NCI-H1092 treated with DMSO at 0.1 percent for 48 hours (cell line): ENCODE measurements around the gene AMIGO3.
"Not testable (repeated sequence)": the region's sequence is repeated elsewhere in the genome, so short reads cannot be mapped to it uniquely, and the experiment has no call there.

Experiments used
- DNase-seq: peaks from one replicate; lab custom pipeline; 2025; lab: John Stamatoyannopoulos, UW

Gene AMIGO3

GRCh38 chr3:49719214-49719884 is at the start of gene AMIGO3:
TSS of gene AMIGO3 (minus strand) at chr3:49719684. CDS start at chr3:49719465, 219 bp downstream.
- DNase-seq = peak; percentile 80

- no peak for DNase-seq
Measured at GRCh38 chr3:49763981-49764380, 44.5 kb upstream of the AMIGO3 start.

DNA sequence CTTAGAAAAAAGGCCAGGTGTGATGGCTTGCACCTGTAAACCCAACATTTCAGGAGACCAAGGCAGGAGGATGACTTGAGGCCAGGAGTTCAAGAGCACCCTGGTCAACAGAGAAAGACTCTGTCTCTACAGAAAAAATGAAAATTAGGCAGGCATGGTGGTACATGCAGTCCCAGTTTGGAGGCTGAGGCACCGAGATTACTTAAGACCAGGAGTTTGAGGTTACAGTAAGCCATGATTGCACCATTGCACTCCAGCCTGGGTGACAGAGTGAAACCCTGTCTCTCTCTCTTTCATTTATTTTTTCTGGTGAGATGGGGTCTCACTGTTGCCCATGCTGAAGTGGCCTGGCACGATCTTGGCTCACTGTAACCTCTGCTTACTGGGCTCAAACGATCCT is 42.2 kb upstream of the AMIGO3 start:
- no peak for DNase-seq

- DNase-seq = no peak
Measured at GRCh38 chr3:49759226-49759625, 39.7 kb upstream of the AMIGO3 start.

GRCh38 chr3:49757197-49757596 is 37.7 kb upstream of the AMIGO3 start:
- no peak for DNase-seq

- no peak for DNase-seq
Measured at GRCh38 chr3:49756036-49756435, 36.6 kb upstream of the AMIGO3 start.

- no peak for DNase-seq
Measured at GRCh38 chr3:49754536-49754935, 35.1 kb upstream of the AMIGO3 start.

- no peak for DNase-seq
Measured at GRCh38 chr3:49751501-49751900, 32.0 kb upstream of the AMIGO3 start.

DNA sequence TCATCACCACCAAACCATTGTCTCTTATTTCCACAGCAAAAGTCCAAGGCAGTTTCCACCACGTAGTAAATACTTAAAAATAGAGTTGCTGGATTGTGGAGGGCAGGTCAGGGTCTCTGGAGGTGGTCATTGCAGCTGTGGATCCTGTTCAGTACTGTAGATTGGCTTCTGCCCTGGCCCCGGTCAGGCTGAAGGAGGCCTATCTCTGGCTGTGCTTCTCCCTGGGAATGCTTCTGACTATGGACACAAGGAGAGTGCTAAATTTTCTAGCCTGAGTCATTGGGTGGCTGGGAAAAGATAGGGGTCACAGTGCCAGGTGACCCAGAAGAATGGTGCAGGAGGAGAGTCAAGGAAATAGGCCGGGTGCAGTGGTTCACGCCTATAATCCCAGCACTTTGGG is 30.6 kb upstream of the AMIGO3 start:
- no peak for DNase-seq

DNA sequence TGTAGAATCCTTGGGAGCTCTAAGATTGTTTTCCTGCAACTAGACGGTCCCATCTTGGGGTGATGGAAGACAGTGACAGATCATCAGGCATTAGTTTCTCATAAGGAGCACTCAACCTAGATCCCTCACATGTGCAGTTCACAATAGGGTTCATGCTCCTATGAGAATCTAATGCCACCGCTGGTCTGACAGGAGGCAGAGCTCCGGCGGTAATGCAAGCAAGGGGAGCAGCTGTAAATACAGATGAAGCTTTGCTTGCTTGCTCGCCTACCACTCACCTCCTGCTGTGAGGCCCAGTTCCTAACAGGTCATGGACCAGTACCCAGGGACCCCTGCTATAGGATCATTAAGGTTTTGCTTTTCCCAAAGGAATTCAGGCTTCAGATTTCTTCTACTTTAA is 29.4 kb upstream of the AMIGO3 start:
- DNase-seq = not testable (repeated sequence)

GRCh38 chr3:49747792-49748480 is 28.5 kb upstream of the AMIGO3 start:
- no peak for DNase-seq

- DNase-seq = no peak
Measured at GRCh38 chr3:49745986-49746385, 26.5 kb upstream of the AMIGO3 start.

DNA sequence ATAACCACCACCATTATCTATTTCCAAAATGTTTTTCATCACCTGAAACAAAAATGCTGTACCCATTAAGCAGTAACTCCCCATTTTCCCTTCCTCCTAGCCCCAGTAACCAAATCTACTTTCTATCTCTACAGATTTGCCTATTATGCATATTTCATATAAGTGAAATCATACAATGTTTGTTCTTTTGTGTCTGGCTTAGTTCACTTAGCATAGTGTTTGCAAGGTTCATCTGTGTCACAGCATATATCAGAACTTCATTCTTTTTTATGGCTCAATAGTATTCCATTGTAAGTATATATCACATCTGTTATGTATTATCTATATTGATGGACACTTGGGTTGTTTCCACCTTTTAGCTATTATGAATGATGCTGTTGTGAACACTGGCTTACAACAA is 20.9 kb upstream of the AMIGO3 start:
- no peak for DNase-seq

DNA sequence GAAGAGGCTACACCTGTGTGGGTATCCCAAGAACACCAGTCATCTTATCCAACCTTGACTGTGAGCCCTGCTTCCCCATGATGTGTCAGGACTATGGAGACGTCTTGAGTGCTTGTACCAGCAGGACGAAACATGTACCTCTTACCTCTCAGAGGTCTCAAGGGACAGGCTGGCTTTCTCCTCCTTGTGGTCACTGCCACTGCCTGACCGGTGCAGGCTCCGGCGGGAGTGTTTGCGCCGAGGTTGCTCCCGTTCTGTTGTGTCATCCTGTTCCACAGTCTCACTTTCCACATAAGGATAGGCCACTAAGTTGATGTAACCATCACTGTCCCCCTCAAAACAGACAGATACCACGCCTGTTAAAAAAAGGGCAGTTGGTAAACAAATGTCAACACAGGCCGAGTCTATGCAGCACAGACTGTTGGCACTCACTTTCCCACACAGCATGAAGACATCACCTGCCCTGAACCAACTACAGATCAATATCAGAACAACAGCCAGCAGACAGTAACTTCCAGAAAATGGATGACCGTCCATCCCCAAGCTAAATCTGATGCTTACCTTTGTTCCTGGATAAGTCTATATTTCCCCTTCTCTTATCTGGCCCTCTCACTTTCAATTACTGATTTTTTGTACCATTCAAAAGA is 18.7 kb upstream of the AMIGO3 start:
- no peak for DNase-seq

DNA sequence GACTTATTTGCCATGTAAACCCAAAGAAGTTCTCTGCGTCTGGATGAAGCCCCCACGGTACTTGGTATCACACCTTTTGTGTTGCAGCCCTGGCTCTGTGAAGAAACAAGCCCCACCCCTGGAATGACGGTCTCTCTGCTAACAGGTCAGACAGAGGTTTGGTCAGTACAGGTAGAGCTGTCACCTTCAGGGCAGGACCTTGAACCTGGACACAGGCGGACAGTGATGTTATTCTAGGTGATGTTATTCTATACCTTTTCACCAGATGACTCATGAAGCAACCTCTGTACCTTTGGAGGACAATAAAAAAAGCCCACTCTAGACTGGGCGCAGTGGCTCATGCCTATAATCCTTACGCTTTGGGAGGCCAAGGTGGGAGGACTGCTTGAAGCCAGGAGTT is 15.3 kb upstream of the AMIGO3 start:
- DNase-seq = no peak

GRCh38 chr3:49733551-49733950 is 14.1 kb upstream of the AMIGO3 start:
- DNase-seq = no peak

GRCh38 chr3:49732597-49732996 is 13.1 kb upstream of the AMIGO3 start:
- DNase-seq = no peak

DNA sequence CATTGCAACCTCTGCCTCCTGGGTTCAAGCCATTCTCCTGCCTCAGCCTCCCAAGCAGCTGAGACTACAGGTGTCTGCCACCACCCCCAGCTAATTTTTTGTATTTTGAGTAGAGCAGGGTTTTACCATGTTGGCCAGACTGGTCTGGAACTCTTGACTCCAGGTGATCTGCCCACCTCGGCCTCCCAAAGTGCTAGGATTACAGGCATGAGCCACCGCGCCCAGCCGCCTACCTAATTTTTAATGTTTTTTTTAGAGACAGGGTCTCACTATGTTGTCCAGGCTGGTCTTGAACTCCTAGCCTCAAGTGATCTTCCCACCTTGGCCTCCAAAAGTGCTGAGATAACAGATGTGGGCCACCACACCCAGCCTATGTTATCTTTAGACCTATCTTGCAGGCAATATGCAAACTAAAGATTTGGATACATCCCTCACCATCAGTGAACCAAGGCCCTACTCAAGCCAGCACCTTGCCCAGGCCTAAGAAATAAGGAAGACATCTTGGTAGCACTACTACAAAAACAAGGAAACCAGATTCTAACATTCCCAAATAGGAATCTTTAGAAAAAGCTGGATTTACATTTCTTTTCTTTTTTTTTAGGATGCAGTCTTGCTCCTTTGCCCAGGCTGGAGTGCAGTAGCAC is 10.6 kb upstream of the AMIGO3 start:
- DNase-seq = no peak

- no peak for DNase-seq
Measured at GRCh38 chr3:49727924-49728361, 8.5 kb upstream of the AMIGO3 start.

GRCh38 chr3:49727154-49727923 is 7.9 kb upstream of the AMIGO3 start:
- no peak for DNase-seq

GRCh38 chr3:49725906-49726681 is 6.6 kb upstream of the AMIGO3 start:
- DNase-seq = no peak
